HG03457 (cell line): Measurements from ENCODE around the gene RIC8A.

Experiments used
- ATAC-seq: cut with Tn5 transposase; IDR thresholded peaks from one replicate; pipeline ENCODE4 v1.9.1; 2021; ENCODE audit warnings: moderate number of reproducible peaks; ENCODE audit not compliant: unreplicated experiment

The RIC8A gene

DNA sequence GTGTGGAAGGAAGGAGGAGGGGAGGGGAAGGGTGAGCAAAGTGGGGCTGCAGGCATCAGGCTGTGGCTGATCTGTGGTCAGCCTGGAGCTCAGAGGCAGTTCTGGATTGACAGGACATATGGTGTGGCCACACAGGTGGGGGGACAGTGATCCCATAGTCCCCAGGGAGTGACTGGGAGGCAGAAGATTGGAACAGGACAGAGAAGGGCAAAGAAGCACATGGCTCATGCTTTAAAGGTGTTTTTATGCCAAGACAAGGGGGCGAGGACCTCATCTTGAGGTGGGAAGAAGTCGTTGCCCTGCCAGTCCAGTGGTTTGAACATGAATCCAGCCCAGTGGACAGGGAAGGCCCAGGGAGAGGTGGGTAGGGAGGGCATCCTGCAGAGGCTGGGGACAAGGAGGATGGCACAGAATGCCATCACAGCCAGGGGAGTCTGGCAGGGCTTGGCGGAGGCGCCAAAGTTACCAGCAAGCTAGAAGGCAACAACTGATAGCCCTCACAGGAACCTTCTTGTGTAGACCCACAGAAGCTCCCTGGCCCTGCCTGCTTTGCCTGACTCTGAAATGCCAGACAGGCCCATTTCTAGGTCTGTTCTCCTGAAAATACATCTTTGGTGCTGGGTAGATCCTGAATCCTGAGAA lies 3.4 kb upstream of the RIC8A start:
- no peak for ATAC-seq

DNA sequence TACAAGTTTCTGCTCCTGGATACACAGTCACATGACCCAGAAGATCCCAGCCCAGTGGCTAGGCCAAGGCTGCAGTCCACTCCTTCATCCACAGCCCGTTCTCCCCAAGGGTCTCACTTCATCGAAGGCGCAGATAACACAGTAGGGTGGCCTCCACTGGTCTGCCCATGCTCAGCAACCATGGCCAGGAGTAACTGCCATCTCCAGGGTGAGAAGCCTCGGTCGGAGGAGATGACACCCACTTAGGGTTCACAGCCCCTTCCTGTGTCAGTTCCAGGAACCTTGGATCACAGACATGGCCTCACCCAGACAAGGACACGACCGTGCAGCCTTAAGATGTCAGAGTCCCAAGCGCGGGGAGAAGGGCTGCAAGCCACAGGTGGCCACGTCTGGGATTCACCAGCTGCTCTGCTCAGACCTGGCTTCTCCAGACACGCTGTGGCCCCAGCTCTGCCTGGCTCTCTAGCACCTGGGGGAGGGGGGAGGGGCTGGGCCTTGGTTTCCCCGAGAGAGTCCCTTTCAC lies 2.9 kb upstream of the RIC8A start:
- ATAC-seq = no peak

DNA sequence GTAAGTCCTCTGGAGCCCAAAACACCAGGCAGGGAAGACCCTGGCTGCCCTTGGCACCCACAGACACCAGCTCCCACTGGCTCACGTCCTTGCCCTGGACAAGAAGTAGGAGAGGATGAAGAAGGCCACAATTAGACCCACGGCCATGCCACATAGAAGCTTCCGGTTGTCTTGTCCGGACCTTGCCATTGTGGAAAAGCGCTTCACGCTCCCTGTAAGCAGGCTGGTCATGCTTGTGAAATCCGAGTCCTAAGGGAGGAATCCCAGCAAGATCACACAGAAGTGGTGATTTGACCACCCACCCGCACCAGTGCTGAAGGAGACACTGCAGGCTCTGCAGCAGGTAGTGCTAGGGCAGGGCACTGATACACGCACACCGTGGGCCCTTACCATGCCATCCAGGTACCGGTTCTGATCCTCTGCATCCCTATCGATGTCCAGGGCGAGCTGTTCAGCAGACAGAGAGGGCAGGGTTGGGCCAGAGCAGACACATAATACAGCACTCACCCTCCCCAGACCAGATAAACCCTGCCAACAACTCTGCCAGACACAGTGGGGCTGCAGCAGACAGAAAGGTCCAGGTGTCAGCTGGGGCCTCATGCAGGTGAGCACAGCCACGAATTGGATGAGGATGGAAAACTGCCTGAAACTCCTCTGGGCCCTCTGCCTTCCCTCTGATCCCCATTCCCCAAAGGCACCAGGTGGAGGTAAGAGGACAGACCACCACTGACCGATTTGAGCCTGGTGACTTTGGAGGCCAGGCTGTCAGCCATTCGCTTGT lies 2.1 kb upstream of the RIC8A start:
- no peak for ATAC-seq

DNA sequence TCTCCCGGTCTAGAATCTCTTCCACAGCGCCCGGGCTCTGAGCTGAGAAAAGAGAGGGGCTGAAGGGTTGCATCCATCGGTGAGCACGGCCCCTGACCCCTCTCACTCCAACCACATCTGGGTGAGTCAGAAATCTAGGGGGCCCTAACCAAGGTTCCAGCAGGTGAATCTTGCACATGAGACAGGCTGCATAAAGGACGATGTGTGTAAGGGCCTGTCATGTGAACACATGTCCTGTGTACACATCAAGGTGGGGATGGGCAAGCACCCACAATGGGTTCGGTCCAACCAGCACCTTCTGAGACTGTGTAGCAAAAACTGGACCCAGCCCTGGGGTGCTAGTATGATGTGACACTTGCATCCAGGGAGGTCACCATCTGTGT lies 1.5 kb upstream of the RIC8A start:
- no peak for ATAC-seq

DNA sequence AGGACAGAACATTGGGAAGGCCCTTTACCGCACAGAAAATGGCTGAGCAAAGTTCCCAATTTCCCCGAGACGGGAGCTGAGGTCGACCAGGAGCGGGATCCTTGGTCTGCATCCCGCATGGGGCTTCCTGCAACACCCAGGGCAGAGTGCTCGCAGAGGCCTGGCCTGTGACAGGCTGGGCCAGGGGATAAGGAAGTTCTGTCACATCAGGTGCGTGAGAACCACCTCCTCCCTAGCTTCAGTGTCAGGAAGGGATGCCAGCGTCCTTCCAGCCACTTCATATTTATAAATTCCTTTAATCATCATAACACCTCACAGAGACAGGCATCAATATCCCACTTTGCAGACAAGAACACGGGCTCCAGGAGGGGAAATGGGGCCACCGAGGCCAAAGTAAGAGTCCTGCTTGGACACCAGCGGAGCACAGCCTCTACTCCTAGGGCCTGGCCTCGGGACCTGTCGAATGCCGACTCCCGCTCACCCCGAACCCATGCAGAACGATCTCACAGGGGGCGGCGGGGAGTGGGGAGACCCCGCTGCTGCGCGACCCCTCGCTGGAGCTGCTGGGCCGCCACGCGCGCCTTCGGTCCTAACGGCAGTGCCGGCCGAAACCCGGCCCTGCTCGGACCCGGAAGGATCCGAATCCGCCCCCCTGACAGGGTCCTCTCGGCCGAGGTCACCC lies 841 bp upstream of the RIC8A start:
- ATAC-seq = peak; percentile 5

DNA sequence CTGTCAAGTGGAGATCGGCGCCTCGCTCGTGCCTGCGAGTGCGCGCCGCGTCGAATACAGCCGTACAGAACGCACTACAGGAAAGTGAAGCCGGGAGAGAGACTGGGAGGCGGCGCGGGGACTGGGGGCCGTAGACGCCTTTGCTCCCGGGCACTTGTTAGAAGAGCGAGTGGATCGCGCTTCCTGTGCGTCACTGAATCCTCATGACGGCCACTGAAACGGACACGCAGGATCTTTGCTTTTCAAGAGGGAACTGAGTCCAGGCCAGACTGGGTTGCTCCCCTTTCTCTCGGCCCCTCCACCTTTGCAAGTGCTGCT lies 314 bp downstream of the RIC8A start:
- ATAC-seq = no peak

DNA sequence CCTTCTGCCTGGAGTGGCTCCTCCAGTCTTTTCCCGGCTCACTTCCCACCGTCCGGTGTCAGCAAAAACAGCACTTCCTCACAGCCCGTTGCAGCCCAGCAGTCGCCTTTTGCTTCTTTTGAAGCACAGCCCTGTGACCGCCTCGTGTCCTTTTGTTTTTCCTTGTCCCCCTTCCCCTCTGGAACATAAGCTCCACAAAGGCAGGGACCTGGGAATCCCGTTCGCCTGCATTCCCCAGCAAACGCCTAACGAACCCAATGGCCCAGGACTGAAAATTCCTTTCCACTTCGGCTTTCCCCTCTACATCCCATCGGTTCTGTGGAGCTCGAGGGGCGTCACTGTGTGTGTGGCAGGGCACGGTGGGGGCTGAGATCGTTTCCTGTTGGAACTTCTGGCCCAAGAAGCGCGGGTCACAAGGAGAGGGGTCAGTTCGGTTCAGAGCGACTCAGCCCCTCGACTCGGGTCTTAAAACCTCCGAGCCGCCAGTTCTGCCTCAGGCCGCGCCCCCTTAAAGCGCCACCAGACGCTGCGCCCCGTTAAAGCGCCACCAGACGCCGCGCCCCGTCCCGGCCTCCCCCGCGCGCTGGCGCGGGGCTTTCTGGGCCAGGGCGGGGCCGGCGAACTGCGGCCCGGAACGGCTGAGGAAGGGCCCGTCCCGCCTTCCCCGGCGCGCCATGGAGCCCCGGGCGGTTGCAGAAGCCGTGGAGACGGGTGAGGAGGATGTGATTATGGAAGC lies 841 bp downstream of the RIC8A start:
- ATAC-seq = no peak

DNA sequence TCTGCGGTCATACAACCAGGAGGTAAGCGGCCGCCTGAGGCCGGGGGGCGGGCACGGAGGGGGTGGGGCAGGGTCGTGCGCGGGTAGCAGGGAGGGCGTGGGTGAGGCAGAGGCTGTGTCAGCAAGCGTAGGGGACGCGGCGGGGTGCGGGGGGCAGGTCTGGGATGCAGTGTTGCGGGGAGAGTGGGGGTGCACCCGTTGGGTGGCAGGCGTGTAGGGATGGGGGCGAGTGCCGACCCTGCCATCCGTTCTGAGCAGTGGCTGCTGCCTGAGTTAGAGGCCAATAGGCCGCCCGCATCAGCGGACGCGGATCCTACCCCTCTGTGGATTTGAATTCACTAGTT lies 1.4 kb downstream of the RIC8A start:
- ATAC-seq = no peak

DNA sequence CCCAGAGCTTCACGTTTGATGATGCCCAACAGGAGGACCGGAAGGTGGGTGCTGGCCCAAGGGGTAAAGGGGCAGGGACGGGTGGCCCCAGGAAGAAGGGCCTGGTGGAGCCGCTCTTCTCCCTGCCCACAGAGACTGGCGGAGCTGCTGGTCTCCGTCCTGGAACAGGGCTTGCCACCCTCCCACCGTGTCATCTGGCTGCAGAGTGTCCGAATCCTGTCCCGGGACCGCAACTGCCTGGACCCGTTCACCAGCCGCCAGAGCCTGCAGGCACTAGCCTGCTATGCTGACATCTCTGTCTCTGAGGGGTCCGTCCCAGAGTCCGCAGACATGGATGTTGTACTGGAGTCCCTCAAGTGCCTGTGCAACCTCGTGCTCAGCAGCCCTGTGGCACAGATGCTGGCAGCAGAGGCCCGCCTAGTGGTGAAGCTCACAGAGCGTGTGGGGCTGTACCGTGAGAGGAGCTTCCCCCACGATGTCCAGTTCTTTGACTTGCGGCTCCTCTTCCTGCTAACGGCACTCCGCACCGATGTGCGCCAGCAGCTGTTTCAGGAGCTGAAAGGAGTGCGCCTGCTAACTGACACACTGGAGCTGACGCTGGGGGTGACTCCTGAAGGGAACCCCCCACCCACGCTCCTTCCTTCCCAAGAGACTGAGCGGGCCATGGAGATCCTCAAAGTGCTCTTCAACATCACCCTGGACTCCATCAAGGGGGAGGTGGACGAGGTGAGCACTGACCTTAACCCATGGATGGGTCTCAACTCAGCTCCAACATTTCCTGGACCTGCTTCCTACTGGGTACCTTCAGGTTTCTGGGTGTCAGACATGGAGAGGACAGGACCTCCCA lies 2.0 kb downstream of the RIC8A start:
- no peak for ATAC-seq

DNA sequence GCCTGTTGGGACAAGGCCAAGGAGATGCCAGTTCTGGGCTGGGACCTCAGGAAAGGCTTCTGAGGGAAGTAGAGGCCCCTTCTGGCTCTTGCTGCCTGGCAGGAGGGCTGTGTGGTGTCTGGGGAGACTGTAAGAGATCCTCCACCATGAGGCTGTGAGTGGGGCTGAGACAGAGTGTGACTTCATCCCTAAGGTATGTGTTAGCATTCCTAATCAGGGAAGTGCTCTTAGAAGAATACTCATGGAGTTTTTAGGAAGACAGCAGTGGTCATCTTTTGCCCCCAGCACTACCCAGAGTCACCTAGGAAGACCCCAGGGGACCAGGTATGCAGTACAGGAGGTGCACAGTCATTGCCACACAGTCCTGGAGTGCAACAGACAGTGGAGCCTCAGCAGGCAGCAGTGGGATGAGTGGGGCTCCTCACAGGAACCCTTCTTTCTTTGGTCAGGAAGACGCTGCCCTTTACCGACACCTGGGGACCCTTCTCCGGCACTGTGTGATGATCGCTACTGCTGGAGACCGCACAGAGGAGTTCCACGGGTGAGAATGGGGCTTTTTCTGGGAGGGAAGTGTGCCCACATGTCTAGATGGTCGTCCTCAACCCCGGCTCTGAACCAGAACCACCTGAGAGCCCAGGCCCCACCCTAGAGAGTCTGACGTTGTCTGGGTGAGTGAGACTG lies 2.8 kb downstream of the RIC8A start:
- no peak for ATAC-seq

DNA sequence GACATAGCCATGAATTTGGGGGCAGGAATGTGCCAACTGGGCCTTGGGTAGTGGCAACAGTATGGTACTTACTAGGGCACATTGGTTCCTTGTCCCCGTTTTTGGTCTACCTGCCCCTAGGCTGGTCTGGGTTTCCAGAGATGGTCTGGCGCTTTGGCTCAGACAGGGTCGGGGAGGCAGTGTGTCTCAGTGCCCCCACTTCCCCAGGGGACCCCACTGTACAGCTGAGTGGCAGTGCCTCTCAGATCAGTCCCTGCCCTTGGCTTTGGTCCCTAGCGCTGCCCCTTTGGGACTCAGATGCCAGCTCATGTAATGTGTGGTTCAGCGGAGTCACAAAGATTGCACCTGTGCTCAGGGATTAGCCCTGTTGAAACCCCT lies 3.3 kb downstream of the RIC8A start:
- ATAC-seq = no peak

DNA sequence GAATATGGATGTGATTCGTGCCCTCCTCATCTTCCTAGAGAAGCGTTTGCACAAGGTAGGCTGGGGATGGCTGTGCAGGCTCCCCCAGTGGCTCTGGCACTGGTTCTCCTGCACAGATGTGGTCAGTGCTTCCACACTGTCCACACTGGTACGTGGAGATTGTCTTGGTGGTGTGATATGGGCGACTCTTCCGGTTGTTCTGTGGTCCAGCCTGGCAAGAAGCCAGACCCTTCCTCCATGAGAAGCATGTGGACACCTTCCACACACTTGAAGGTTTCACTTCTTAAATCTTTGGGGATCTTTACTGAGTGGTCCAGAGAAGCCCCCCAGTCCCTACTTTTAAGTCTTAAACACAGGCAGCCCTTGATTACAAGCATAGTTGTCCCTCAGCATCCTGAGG lies 3.8 kb downstream of the RIC8A start:
- no peak for ATAC-seq

DNA sequence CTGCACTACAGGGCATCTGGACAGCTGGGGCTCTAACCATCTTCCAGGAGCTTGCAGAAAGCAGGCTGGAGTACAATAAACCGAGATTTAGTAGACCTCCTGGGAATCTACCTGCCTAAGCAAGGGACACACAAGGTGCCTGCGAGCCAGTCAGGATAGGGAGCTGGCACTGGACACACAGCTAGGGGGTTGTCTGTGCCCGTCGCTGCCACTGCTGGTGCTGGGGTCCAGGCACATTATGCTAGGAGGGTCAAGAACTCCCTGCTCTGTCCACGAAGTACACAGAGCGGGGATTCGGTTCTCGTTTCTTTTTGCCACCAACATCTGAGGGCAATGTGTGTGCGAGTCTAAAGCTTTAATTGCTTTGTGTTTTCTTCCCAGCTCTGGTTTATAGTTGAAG lies 4.2 kb downstream of the RIC8A start:
- no peak for ATAC-seq

DNA sequence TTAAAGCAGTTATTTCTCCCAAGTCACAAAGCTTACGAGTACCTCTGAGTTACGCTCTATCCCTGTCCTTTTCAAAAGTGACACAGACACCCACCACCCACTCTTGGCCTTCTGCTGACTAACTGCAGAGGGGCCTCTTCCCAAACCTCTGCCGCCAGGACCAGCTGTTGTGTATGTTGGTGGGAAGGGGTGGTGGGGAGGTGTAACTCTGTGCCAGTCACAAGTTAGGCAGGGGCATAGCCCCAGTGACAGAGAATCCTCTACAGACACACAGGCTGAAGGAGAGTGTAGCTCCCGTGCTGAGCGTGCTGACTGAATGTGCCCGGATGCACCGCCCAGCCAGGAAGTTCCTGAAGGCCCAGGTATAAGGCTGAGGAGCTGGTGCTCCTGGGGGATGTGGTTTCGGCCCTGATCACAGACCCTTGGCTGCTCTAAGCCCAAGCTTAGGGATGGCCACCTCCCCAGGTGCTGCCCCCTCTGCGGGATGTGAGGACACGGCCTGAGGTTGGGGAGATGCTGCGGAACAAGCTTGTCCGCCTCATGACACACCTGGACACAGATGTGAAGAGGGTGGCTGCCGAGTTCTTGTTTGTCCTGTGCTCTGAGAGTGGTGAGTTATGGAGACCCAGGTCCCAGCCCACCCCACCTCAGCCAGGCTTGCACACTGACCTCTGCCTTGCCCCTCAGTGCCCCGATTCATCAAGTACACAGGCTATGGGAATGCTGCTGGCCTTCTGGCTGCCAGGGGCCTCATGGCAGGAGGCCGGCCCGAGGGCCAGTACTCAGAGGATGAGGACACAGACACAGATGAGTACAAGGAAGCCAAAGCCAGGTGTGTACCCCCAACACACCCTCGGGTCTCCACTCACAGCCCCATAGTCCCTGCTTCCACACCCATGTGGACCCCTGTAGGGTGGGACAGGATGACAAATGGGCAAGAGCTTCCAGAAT lies 4.9 kb downstream of the RIC8A start:
- ATAC-seq = no peak

DNA sequence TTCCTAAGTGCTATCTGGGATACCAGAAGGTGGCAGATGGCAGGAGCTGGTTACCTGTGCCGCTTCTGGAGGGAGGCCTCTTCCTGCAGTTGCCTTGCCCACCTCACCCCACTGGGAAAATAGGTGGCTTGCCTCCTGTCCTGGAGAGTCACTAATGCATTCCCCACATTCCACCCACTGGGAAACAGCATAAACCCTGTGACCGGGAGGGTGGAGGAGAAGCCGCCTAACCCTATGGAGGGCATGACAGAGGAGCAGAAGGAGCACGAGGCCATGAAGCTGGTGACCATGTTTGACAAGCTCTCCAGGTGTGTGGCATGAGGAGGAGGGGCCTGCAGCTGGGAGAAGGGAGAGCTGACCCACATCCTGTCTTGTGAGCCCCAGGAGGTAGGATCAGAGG lies 5.6 kb downstream of the RIC8A start:
- no peak for ATAC-seq

DNA sequence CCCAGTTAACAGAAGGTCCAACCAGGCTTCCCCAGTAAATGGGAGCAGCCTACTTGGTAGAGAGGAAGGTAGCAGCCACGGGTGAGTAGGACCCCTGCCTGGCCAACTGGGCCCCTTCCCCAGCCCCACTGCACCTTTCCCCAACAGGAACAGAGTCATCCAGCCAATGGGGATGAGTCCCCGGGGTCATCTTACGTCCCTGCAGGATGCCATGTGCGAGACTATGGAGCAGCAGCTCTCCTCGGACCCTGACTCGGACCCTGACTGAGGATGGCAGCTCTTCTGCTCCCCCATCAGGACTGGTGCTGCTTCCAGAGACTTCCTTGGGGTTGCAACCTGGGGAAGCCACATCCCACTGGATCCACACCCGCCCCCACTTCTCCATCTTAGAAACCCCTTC lies 6.6 kb downstream of the RIC8A start:
- no peak for ATAC-seq

DNA sequence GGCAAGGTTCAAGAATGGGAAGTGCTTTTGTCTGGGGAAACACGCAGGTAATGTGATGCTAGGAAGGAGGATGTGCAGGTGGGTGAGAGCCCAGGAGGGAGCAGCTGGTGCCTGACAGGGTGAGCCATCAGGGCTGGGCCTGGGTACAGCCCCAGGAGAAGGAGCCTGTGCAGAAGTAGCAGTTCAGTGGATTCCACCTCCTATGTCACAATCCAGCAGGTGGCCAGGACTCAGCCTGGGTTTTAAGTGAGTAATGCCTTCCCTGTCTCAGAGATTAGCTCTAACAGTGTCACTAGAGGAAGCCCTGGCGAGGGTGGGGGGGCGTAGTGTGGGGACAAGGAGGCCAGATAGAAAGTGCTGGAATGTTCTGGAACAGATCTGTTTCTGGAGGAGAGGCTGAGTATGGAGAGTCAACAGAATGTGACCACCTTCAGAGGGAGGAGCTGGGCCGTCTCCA lies 8.1 kb downstream of the RIC8A start:
- no peak for ATAC-seq

DNA sequence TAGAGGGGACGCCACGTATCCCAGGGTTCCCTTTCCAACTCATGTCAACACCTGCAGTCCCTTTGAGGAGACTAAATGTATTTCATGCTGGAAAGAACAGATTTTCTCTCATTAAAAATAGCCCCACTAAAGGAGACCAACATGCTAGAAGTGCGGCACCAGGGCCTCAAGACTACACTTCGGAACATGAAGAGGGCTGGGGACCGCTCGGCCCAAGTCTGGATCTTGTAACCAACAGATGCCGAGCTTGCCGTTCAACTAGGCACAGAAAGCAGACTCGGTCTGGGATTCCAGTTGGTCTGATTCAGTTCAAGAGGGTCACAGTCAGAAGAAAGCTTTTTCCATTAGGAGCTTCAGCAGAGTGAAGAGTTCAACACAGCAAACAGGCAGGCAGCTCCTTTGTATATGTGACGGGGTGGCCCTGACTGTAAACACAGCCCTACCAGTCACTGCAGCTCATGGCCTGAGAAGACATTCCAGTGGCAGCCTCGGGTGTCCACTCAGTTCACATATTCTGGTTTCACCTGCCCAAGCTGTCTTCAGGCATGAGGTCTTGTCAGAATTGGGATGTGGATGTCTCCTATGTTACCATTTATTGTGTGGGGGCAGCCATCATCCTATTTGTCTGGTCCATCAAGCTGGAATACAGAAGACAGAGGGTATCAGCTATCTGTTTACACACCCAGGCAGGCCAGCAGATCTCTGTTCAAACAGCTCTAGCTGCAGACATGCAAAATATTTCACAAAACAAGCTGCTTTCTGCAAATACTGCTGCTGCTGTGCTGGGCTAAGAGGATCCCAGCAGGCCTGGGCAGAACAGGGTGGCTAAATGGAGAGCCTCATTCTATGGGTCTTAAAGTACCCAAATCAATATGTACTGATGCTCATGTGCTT lies 8.8 kb downstream of the RIC8A start:
- ATAC-seq = no peak
